Gastrocnemius medialis (tissue), 4 donors: ENCODE results near the gene CELF1. TPM values are rescaled to one million over a fixed set of nuclear protein-coding genes. Genes with fewer than 3 reads are reported as not detected.
"Not testable (repeated sequence)": the region's sequence is repeated elsewhere in the genome, so short reads cannot be mapped to it uniquely, and the experiment has no call there.

Experiments used
- ATAC-seq, 2 donors: fragments of 150-250 bp; one replicate each; pipeline ENCODE4 v1.9.1; 2016
- DNase-seq, 2 donors: peaks; one replicate each; pipeline ENCODE4 v3.0.0-alpha.2; 2019
- H3K27ac ChIP-seq, 4 donors: fragments of 200-600 bp; sonication (generic); 1 replicate in 1 of 4; 2 replicates in 3 of 4; pipeline ENCODE4 v1.5.1; 2016 to 2018; ENCODE audit warnings: mild to moderate bottlenecking in 2 of 4, moderate library complexity in 1 of 4
- H3K27me3 ChIP-seq, 3 donors: fragments of 200-600 bp; sonication (generic) in 2 of 3; 1 replicate in 1 of 3; 2 replicates in 2 of 3; pipeline versions ENCODE4 v1.5.1 to v1.6.0; 2016 to 2019; ENCODE audit warnings: mild to moderate bottlenecking in 1 of 3, moderate library complexity in 1 of 3
- H3K36me3 ChIP-seq, 2 donors: fragments of 200-600 bp; sonication (generic) in 1 of 2; one replicate each; pipeline ENCODE4 v1.5.1; 2017 to 2018
- H3K4me1 ChIP-seq, 2 donors: fragments of 200-600 bp; sonication (generic) in 1 of 2; one replicate each; pipeline ENCODE4 v1.5.1; 2016 to 2017; ENCODE audit warnings: mild to moderate bottlenecking in 2 of 2
- H3K4me3 ChIP-seq, 4 donors: fragments of 200-600 bp; sonication (generic) in 3 of 4; 1 replicate in 1 of 4; 2 replicates in 3 of 4; pipeline ENCODE4 v1.5.1; 2016 to 2019; ENCODE audit warnings: mild to moderate bottlenecking in 2 of 4
- H3K9me3 ChIP-seq, 3 donors: fragments of 200-600 bp; sonication (generic) in 2 of 3; 1 replicate in 1 of 3; 2 replicates in 2 of 3; pipeline ENCODE4 v1.5.1; 2016 to 2019
- CTCF ChIP-seq, 5 experiments: fragments of 450-650 bp in 3 of 5; fragments of 200-600 bp in 2 of 5; sonication (generic) in 2 of 5; IDR thresholded peaks in 4 of 5; conservative IDR thresholded peaks in 1 of 5; 1 replicate in 4 of 5; 2 replicates in 1 of 5; pipeline ENCODE4 v1.5.1; 2016 to 2019; ENCODE audit warnings: antibody characterized with exemption in 5 of 5, mild to moderate bottlenecking in 3 of 5, moderate library complexity in 3 of 5
- POLR2A ChIP-seq, 2 donors: fragments of 450-650 bp; IDR thresholded peaks; one replicate each; pipeline ENCODE4 v1.6.1; 2017; ENCODE audit warnings: antibody characterized with exemption in 2 of 2, mild to moderate bottlenecking in 2 of 2, moderate library complexity in 2 of 2
- in situ Hi-C, 4 donors: fragments of 200-750 bp; cut with MboI; loops; one replicate each; pipeline versions ENCODE4 v1.15.0 to v1.8.0; 2017; ENCODE audit warnings: low sequenced_read_pairs in 4 of 4
- intact Hi-C: fragments of 100-400 bp; cut with DNase I; formaldehyde crosslinking; loops from one replicate; pipeline ENCODE4 v1.15.1; 2023; ENCODE audit warnings: low total_unique reads
- total RNA-seq, 4 donors: library from RNA; depleted of rRNA; stranded (reverse); fragments of >200 nt; gene quantifications; one replicate each; pipeline versions ENCODE4 v1.1.0 to v1.2.3, GENCODE V29; 2016

The CELF1 gene
- total RNA-seq, 4 donors from 2014 or later: 106 to 185 (median 136) TPM

GRCh38 chr11:47550288-47551047 is 2.5 kb downstream of the CELF1 start:
- H3K4me1 ChIP-seq: peaks cover 59 to 67% of the 10 kb centered on the region in 2 donors
- H3K36me3 ChIP-seq: no peaks in the 10 kb centered on the region
- ATAC-seq (peak; percentile 75 to 78), DNase-seq (peak; percentile 45 to 48)
- H3K27me3 ChIP-seq: no peaks in the 10 kb centered on the region
- H3K4me3 ChIP-seq: peak overlapping the region; percentile 9 to 93 (median 52)
- H3K27ac ChIP-seq: peak overlapping the region; percentile 96 to 99 (median 97)
- TF ChIP-seq CTCF (IDR thresholded peaks at IDR 0.05 in 4 of 5, conservative IDR thresholded peaks at IDR 0.05 in 1 of 5) (no peak), POLR2A (IDR thresholded peaks at IDR 0.05) (no peak)
- intact Hi-C loops: loop anchor here (5.0 to 10.0 kb wide), 2 partner anchors 48 to 366 kb away; partner anchors contain the start of gene PACSIN3
- in situ Hi-C loops: no loop called here
- H3K9me3 ChIP-seq: no peaks in the 10 kb centered on the region

GRCh38 chr11:47546274-47546673 is 6.7 kb downstream of the CELF1 start:
- intact Hi-C loops, ATAC-seq: not testable (repeated sequence)
- H3K4me1 ChIP-seq: peaks cover 67 to 73% of the 10 kb centered on the region in 2 donors

GRCh38 chr11:47545298-47545697 is 7.6 kb downstream of the CELF1 start:
- DNase-seq (no peak), ATAC-seq (no peak)
- Histone ChIP-seq H3K27me3 (no peaks in the 10 kb centered on the region), H3K9me3 (no peaks in the 10 kb centered on the region), H3K36me3 (no peaks in the 10 kb centered on the region), H3K27ac (peak overlapping the region in 3 of 4 donors; percentile 1 to 41 (median 31)), H3K4me3 (no peak overlapping the region), H3K4me1 (peaks cover 69 to 74% of the 10 kb centered on the region in 2 donors)
- intact Hi-C loops: no loop called here
- in situ Hi-C loops: no loop called here
- TF ChIP-seq CTCF (IDR thresholded peaks at IDR 0.05 in 4 of 5, conservative IDR thresholded peaks at IDR 0.05 in 1 of 5) (no peak), POLR2A (IDR thresholded peaks at IDR 0.05) (no peak)

More at GRCh38 chr11:47546274-47546673, 6.7 kb downstream of the CELF1 start:
- H3K27me3 ChIP-seq, H3K36me3 ChIP-seq, H3K4me3 ChIP-seq, DNase-seq, in situ Hi-C loops, H3K9me3 ChIP-seq: not testable (repeated sequence)
- peak overlapping the region in 3 of 4 donors; percentile 96 to 99 (median 96) for H3K27ac ChIP-seq

GRCh38 chr11:47541070-47541469 is 11.9 kb downstream of the CELF1 start:
- H3K4me3 ChIP-seq: no peak overlapping the region
- DNase-seq (no peak), ATAC-seq (no peak)
- no peak for TF ChIP-seq CTCF (IDR thresholded peaks at IDR 0.05 in 4 of 5, conservative IDR thresholded peaks at IDR 0.05 in 1 of 5)
- peak overlapping the region; percentile 76 to 85 (median 78) for H3K27ac ChIP-seq
- in situ Hi-C loops: no loop called here
- peaks cover 63 to 83% of the 10 kb centered on the region in 2 donors for H3K4me1 ChIP-seq
- H3K9me3 ChIP-seq: no peaks in the 10 kb centered on the region
- H3K27me3 ChIP-seq: no peaks in the 10 kb centered on the region
- H3K36me3 ChIP-seq: no peaks in the 10 kb centered on the region
- intact Hi-C loops: no loop called here

GRCh38 chr11:47539681-47540039 is 13.3 kb downstream of the CELF1 start:
- intact Hi-C loops: no loop called here
- DNase-seq (peak in 1 of 2 donors; percentile 8), ATAC-seq (peak in 1 of 2 donors; percentile 11)
- Histone ChIP-seq H3K27me3 (no peaks in the 10 kb centered on the region), H3K36me3 (no peaks in the 10 kb centered on the region), H3K27ac (peak overlapping the region; percentile 76 to 85 (median 78)), H3K4me1 (peaks cover 75 to 86% of the 10 kb centered on the region in 2 donors), H3K9me3 (no peaks in the 10 kb centered on the region), H3K4me3 (no peak overlapping the region)
- TF ChIP-seq POLR2A (IDR thresholded peaks at IDR 0.05) (no peak), CTCF (IDR thresholded peaks at IDR 0.05 in 4 of 5, conservative IDR thresholded peaks at IDR 0.05 in 1 of 5) (no peak)
- in situ Hi-C loops: no loop called here
